HepG2 (cell line): ENCODE results near the gene ABCA2. TPM values are rescaled to one million over a fixed set of nuclear protein-coding genes. Genes with fewer than 3 reads are reported as not detected.
A peak's percentile ranks its signal among the peaks of the same experiment; 100 is the strongest.

Experiments used
- CREB1 ChIP-seq, 2 experiments: fragments of 450-650 bp in 1 of 2; IDR thresholded peaks; 2 replicates each; pipeline ENCODE4 v1.6.1; 2016 to 2017; ENCODE audit warnings: control low read depth in 1 of 2, mild to moderate bottlenecking in 1 of 2, missing compliant biosample characterization in 1 of 2, missing genetic modification characterization in 1 of 2
- CSRNP2 ChIP-seq: sonication (generic); formaldehyde crosslinking; conservative IDR thresholded peaks from 2 replicates; pipeline ENCODE4 v1.8.0; 2022; ENCODE audit warnings: low read depth, missing genetic modification reagents
- ELF3 ChIP-seq: IDR thresholded peaks from 2 replicates; pipeline ENCODE4 v1.6.1; 2016; ENCODE audit warnings: missing genetic modification reagents, missing compliant biosample characterization
- FOXM1 ChIP-seq: sonication (generic); formaldehyde crosslinking; IDR thresholded peaks from 2 replicates; pipeline ENCODE4 v1.5.0; 2020; ENCODE audit warnings: missing genetic modification reagents
- GATAD2A ChIP-seq: IDR thresholded peaks from 2 replicates; pipeline ENCODE4 v1.6.1; 2016
- GLI4 ChIP-seq: sonication (generic); formaldehyde crosslinking; IDR thresholded peaks from 2 replicates; pipeline ENCODE4 v1.5.1; 2020; ENCODE audit warnings: missing genetic modification reagents, mild to moderate bottlenecking, moderate library complexity, borderline replicate concordance
- HDAC2 ChIP-seq: sonication (generic); formaldehyde crosslinking; IDR thresholded peaks from 2 replicates; pipeline ENCODE4 v1.4.0; 2020; ENCODE audit warnings: missing genetic modification reagents
- MEF2D ChIP-seq: sonication (generic); formaldehyde crosslinking; IDR thresholded peaks from 2 replicates; pipeline ENCODE4 v1.5.1; 2020; ENCODE audit warnings: mild to moderate bottlenecking, missing genetic modification reagents
- PRDM10 ChIP-seq: sonication (generic); formaldehyde crosslinking; IDR thresholded peaks from 2 replicates; pipeline ENCODE4 v1.4.0; 2020; ENCODE audit warnings: low read depth, missing genetic modification reagents
- SP4 ChIP-seq: sonication (generic); formaldehyde crosslinking; IDR thresholded peaks from 2 replicates; pipeline ENCODE4 v1.8.1; 2023; ENCODE audit warnings: mild to moderate bottlenecking, missing genetic modification reagents
- ZC3H4 ChIP-seq: sonication (generic); formaldehyde crosslinking; IDR thresholded peaks from 2 replicates; pipeline ENCODE4 v1.4.0; 2020; ENCODE audit warnings: missing genetic modification reagents, borderline replicate concordance
- ZFP36 ChIP-seq: fragments of 150-350 bp; IDR thresholded peaks from 2 replicates; pipeline ENCODE4 v1.6.1; 2018; ENCODE audit warnings: borderline replicate concordance, low read length, low read depth; ENCODE audit not compliant: partially characterized antibody
- ZHX1 ChIP-seq: sonication (generic); formaldehyde crosslinking; IDR thresholded peaks from 2 replicates; pipeline ENCODE4 v1.8.1; 2022; ENCODE audit warnings: low read depth, mild to moderate bottlenecking, missing genetic modification reagents
- ZNF24 ChIP-seq: fragments of 450-650 bp; IDR thresholded peaks from 2 replicates; pipeline ENCODE4 v1.6.1; 2017; ENCODE audit warnings: antibody characterized with exemption, mild to moderate bottlenecking
- ZNF251 ChIP-seq: sonication (generic); formaldehyde crosslinking; IDR thresholded peaks from 2 replicates; pipeline ENCODE4 v1.9.0; 2021; ENCODE audit warnings: mild to moderate bottlenecking, missing genetic modification reagents
- ZNF260 ChIP-seq: sonication (generic); formaldehyde crosslinking; IDR thresholded peaks from 2 replicates; pipeline ENCODE4 v1.4.0; 2020; ENCODE audit warnings: missing genetic modification reagents, low read depth, mild to moderate bottlenecking, borderline replicate concordance
- ZNF276 ChIP-seq: sonication (generic); formaldehyde crosslinking; IDR thresholded peaks from 2 replicates; pipeline ENCODE4 v1.4.0; 2020; ENCODE audit warnings: mild to moderate bottlenecking, low read depth, missing genetic modification reagents
- ZNF775 ChIP-seq: sonication (generic); formaldehyde crosslinking; IDR thresholded peaks from 2 replicates; pipeline ENCODE4 v1.4.0; 2020; ENCODE audit warnings: missing genetic modification reagents, mild to moderate bottlenecking, moderate library complexity, borderline replicate concordance
- ZSCAN31 ChIP-seq: sonication (generic); formaldehyde crosslinking; IDR thresholded peaks from 2 replicates; pipeline ENCODE4 v1.5.0; 2020; ENCODE audit warnings: low read depth, mild to moderate bottlenecking, missing genetic modification reagents
- polyA plus RNA-seq, 8 experiments: library from polyadenylated mRNA; depleted of rRNA in 3 of 8; stranded (reverse) in 7 of 8; unstranded in 1 of 8; fragments of >200 nt; fragmentation: Illumina TruSeq in 4 of 8; extraction: Trizol in 4 of 8; gene quantifications; 2 replicates each; pipeline versions ENCODE4 v1.2.1 to v1.2.3, GENCODE V29; 2011 to 2016; ENCODE audit warnings: low read depth in 4 of 8, missing spikeins in 1 of 8, mixed read lengths in 1 of 8; ENCODE audit not compliant: insufficient read depth in 1 of 8
- total RNA-seq, 5 experiments: library from RNA; depleted of rRNA; stranded (reverse); fragments of >200 nt; fragmentation: Illumina TruSeq; extraction: Trizol; gene quantifications; 2 replicates each; pipeline ENCODE4 v1.2.3, GENCODE V29; 2016; ENCODE audit warnings: low read depth in 1 of 5

ABCA2 gene
- total and polyA plus RNA-seq, 2 of the 13 experiments (the other 11 are each of a cell fraction or from before 2014, with no cell fraction given): 2.9 to 19.2 TPM

GRCh38 chr9:137034709-137035506 is 6.9 kb upstream of the ABCA2 start (continued):
- TF ChIP-seq ZNF251 (CRISPR knock-in tag): no peak
- 0 out of 2 replicates have a peak, but pooled peaks have one; percentile 42 for TF ChIP-seq GLI4 (CRISPR knock-in tag)
- TF ChIP-seq HDAC2 (CRISPR knock-in tag): 0 out of 2 replicates have a peak, but pooled peaks have one; percentile 11
- no peak for TF ChIP-seq CREB1 (IDR thresholded peaks at IDR 0.05)
- TF ChIP-seq CREB1 (CRISPR knock-in tag; IDR thresholded peaks at IDR 0.05): no peak
- no peak for TF ChIP-seq ZNF260
- no peak for TF ChIP-seq ZC3H4 (CRISPR knock-in tag)
- TF ChIP-seq SP4: no peak
- no peak for TF ChIP-seq CSRNP2
- no peak for TF ChIP-seq ZHX1 (CRISPR knock-in tag)
- TF ChIP-seq PRDM10 (CRISPR knock-in tag): no peak
- 0 out of 2 replicates have a peak, but pooled peaks have one; percentile 48 for TF ChIP-seq GATAD2A (CRISPR knock-in tag)
- peak; percentile 47; the same call in 1 of the 2 replicates for TF ChIP-seq ZSCAN31 (CRISPR knock-in tag)
- TF ChIP-seq ZFP36: no peak
- TF ChIP-seq FOXM1 (CRISPR knock-in tag): no peak
- no peak for TF ChIP-seq ZNF775 (CRISPR knock-in tag)
- TF ChIP-seq ZNF276 (CRISPR knock-in tag): 0 out of 2 replicates have a peak, but pooled peaks have one; percentile 40
- peak; percentile 64; the same call in 1 of the 2 replicates for TF ChIP-seq ELF3 (CRISPR knock-in tag)
- TF ChIP-seq MEF2D: no peak
- TF ChIP-seq ZNF24: no peak
